Frontal cortex (tissue), 4 donors: ENCODE data around the gene TFF3. TPM values are rescaled to one million over a fixed set of nuclear protein-coding genes. Genes with fewer than 3 reads are reported as not detected.

Experiments used
- DNase-seq, 2 donors: peaks; one replicate each; pipeline ENCODE4 v3.0.0; 2012; ENCODE audit warnings: low spot score in 2 of 2
- FAIRE-seq: peaks from 2 replicates; lab custom pipeline; 2012; peaks lifted over from hg19 to GRCh38; lab: Jason Lieb, UNC
- total RNA-seq: library from RNA; depleted of rRNA; stranded (reverse); fragments of >200 nt; gene quantifications from one replicate; pipeline ENCODE4 v1.2.3, GENCODE V29; 2014
- donor health status: control.
- donor health status: control.
- donor health status: control.

TFF3 gene, protein sequence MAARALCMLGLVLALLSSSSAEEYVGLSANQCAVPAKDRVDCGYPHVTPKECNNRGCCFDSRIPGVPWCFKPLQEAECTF
- not detected for total RNA-seq

DNA sequence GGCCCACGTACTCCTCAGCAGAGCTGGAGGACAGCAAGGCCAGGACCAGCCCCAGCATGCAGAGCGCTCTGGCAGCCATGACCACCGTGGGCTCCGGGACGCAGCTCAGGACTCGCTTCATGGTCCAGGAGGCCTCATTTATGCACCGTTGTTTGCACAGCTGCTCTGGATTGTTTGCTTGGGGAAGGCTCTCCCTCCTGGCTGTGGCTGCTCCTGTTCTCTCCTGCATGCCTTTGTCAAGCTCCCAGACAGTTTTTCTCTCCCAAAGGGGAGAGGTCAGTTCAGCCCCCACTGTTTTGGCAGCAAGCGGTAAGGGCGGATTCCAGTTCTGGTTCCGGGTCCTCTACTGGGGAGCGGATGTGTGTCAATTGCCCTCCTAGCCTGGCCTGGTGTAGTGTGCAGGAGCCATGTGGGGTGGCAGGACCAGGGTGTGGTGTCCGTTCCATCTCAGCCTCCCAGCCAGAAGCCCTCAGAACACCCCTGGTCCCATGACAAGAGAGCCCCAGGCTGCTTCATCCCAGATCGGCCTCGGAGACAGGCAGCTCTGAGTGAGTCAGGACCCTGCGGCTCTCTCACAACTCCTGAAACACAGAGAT, at the start of gene TFF3:
TSS of gene TFF3 (minus strand) at position 114 of the 596 bp plus-strand sequence. CDS start at position 79, 35 bp downstream.
- DNase-seq (no peak), FAIRE-seq (no peak)

DNA sequence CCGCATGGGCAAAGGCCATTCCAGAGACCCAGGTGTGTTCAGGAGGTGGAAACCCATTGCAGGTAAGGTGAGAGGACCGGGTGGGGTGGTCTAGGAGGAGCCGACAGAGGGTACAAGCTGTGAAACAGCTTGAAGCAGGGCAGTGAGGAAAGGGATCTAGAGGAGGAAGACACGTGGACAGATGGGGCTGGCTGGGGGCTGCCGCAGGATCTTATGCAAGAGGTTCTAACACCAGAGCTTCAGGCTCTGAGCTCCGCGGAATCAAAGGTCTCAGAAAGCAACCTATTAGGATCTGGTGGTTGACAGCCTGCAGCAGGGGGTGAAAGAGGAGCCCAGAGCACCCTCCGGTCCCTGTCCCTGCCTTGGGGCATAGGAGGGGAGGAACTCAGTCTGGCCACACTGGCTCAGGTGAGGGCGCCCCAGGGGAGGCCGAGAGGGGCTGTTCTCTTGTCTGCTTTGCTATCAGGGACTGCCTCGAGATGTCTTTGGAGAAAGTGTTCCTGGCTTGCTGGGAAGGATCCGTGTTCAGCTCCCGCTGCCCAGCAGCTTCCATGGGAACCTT, 49.2 kb upstream of the TFF3 start:
- FAIRE-seq, result no peak
- DNase-seq, result no peak

DNA sequence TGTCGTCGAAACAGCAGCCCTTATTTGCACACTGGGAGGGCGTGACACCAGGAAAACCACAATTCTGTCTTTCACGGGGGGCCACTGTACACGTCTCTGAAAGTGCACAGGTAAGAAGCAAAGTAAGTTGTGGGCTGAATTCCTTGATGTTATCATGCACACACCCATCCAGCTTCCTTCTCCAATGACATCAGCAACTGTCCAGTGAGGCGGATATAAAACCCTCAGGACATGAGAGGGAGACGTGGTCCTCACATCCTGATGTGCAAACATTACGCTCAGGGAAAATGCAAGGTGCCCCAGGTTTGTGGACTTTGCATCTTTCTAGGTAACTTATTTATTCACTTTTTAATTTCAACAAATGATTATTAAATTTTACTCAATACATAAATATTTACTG, 48.1 kb upstream of the TFF3 start:
- FAIRE-seq, result no peak
- no peak for DNase-seq

DNA sequence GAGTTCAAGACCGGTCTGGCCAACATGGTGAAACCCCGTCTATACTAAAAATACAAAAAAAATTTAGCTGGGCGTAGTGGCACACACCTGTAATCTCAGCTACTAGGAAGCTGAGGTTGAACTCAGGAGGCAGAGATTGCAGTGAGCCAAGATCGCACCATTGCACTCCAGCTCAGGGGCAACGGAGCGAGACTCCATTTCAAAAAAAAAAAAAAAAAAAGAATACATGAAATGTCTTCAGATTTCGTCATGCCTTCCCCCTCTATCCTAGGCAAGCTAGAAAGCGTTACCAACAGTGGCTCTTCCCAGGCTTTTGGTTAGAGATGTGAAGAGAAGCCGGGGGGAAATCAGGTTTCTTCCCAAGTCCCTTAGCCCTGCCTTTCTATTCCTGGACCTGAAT, 47.5 kb upstream of the TFF3 start:
- FAIRE-seq, result no peak
- no peak for DNase-seq

DNA sequence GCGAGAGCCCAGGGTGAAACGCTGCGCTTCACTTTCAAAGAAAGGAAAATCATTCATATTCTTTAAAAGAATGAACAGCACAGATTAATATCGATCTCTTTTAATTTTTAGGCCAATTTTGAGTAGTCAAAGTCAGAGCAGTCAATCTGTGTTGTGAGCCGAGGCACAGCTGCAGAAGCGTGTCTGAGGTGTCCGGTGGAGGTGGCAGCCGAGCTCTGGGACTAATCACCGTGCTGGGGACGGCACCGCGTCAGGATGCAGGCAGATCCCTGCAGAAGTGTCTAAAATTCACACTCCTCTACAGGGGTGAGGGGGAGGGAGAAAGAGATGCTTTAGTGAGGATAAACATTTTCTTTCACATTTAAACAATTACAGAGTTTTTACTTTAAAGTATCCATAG, 47.0 kb upstream of the TFF3 start:
- no peak for DNase-seq
- FAIRE-seq, result no peak

DNA sequence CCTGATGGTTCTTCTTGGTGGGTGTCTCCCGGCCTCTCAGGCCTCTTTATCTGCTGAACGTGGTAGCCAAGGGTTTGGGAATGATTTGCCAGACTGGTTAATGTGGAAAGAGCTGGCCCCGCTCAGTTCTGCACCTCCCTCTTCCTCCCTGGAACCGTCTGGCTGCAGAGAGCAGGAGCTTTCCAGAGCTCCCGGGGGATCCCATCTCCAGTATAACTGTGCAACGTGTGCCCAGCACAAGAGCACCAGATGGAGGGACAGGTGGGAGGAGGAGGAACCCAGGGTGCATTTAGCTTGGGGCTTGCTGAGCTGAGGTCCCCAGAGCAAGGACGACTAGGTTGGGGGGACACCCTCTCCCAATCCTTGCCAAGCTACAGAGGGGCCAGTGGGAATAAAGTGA, 46.1 kb upstream of the TFF3 start:
- FAIRE-seq (no peak), DNase-seq (no peak)

DNA sequence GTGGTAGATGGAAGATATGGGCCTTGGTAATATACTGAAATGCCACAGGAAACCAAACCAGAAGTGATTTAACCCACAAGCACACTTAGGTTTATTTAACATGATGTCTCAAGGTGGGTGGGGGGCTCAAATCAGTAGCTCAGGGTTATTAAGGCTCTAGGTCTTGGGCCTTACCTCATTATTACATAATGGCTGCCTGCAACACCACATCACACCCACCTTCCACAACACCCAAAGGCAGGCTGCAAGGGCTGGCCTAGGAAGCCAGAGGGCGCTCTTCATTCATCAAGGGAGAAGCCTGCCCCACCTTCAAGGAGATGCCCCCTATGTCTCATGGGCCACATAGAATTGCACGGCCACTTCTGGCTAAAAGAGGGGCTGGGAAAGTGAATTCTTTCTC, 45.1 kb upstream of the TFF3 start:
- FAIRE-seq, result no peak

DNA sequence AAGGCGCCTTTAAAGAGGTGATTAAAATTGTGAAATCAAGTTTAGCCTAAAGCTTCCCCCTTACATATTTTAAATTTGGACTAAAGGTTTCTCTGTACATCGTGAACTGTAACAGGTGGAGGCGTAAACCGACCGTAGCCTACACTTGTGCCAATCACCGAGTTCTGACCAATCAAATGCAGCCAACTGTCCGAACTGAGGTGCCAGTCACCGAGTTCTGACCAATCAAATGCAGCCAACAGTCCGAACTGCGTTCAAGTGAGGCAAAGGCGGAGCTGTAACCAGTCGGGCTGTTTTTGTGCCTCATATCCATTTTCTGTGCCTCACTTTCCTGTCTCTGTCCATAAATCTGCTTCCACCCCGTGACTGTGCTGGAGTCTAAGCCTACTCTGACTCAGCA, 43.7 kb upstream of the TFF3 start:
- FAIRE-seq, result no peak
- DNase-seq, result no peak

More for the DNA sequence above, 45.1 kb upstream of the TFF3 start:
- no peak for DNase-seq

DNA sequence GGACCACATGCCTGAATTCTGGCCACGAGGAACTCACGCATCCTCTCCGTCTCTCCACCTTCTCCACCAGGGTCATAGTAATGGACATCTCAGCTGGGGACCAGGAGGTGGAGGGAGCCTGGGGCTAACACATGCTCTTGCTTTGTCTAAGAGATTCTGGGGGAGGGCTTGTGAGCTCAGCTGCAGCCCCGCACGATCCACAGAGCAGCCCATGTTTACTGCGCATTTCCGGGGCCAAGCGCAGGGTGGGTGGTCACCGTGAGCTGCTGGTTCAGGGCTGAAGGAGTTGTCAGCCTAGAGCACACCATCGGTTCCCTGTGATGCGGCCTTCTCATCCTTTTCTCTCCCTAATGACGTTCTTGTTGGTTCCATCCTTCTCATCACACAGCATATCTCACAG, 43.1 kb upstream of the TFF3 start:
- DNase-seq, result no peak
- no peak for FAIRE-seq

DNA sequence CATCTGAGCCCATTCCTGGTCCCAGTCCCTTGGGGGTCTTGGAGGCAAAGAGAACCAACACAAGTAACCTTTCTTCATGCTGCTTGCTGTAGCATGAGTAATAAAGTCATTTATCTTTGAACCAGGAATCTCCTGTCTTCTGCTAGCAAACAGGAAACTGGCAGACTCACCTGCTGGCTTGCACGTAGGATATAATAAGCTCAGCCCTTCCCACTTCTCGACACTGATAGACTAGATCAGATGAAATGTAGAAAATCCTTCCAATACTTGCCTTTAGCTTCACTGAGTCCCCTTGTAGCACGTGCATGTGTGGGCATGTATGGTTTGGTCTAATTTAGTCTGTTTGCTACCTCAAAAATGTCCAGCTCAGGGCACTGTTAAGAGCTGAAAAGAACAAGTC, 42.1 kb upstream of the TFF3 start:
- FAIRE-seq, result no peak
- DNase-seq, result no peak

DNA sequence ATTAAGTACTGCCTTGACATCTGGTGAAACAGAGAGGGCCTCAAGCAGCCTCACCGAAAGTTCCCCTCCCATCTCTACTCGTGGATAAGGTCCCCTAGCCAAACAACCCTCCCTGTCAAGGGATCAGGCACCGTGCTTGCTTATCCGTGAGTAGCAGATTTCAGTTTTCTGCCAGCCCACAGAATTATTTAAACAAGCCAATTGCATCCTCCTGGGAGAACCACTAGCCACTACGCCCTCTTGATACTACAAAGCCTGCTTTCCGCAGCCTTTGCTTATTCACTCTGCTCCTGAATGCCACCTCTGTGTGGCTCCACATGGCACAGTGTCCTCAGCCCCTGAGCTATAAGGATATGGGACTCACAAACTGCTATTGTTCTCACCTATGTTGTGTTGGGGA, 41.4 kb upstream of the TFF3 start:
- no peak for FAIRE-seq
- DNase-seq, result no peak

DNA sequence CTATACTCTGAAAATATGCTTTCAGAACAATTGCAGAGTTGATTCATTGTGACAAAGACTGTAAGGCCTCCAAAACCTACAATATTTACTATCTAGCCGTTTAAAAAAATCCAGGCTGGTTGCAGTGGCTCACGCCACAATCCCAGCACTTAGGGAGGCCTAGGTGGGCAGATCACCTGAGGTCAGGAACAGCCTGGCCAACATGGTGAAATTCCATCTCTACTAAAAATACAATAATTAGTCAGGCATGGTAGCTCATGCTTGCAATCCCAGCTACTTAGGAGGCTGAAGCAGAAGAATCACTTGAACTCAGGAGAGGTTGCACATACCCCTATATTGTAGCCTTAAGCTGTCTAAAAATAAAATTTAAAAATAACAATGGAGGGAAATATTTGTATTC, 40.8 kb upstream of the TFF3 start:
- no peak for DNase-seq
- FAIRE-seq, result no peak

DNA sequence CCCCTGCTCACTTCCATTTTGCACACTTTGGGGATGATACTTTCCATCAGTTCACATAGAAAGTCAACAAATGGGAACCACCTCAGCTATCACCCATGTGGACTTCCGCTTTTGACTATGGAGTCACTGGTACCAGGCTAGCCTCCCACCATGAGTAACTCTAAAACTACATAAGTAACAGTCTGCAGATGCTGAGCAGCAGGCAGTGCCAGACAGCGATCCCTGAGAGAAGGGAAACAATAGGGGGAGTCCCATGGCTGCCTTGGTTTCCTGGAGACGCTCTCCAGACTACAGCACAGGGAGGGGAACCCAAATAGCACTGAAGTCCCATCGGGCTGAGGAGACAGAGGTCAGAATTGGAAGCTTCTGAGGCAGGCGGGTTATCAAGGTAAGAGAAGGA, 38.4 kb upstream of the TFF3 start:
- no peak for FAIRE-seq
- DNase-seq, result no peak

DNA sequence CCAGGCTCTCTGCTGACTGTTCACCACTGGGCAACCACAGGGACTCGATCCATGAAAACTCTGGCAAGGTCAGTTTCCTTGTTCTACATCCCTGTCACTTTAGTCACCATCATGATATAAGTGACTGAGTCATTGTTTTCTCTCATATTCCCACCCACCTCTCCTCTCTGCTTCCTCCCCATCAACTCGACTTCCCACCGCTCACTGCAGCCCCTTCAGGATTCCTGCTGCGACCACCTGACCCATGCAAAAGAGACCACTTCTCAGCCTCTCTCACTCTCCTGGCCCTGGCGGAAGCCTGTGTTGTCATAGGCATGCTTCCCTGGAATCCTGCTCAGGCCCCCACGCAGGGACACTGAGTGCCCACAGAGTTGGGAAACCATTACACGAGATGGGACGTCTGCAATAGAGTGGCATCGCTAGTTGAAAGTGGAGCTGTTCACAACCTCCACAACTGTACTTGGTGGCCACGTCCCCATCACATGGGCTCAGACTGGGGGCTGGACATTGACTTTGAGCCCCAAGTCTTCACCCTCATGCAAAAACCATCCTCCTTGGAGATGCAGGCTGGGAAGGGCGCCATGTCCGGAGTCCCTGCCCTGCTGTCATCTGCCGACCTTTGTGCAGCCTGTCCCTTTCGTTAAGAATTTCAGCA, 37.4 kb upstream of the TFF3 start:
- no peak for DNase-seq
- FAIRE-seq, result no peak

DNA sequence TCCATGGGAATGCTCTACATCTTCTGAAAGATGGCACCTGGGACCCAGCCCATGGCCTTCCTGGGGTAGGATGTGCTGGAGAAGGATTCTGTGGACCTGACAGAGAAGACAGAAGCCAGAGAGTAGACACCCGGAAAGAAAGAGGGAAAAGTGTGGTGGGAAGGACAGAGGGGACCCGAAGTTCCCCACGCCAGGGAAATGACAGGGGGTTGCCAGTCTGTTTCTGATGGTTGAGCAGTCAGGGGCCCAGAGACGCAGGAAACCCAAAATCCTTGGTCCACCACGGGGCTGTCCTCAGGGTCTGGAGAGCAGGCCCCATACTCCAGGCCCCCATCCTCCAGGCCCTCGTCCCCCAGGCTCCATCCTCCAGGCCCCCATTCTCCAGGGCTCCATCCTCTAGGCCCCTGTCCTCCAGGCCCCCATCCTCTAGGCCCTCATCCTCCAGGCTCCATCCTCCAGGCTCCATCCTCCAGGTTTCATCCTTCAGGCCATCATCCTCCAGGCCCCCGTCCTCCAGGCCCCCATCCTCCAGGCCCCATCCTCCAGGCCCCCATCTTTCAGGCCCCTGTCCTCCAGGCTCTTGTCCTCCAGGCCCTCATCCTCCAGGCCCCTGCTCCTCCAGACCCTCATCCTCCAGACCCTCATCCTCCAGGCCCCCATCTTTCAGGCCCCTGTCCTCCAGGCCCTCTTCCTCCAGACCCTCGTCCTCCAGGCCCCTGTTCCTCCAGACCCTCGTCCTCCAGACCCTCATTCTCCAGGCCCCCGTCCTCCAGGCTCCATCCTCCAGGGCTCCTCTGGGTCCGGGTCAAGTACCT, 36.6 kb upstream of the TFF3 start:
- DNase-seq (no peak), FAIRE-seq (no peak)

DNA sequence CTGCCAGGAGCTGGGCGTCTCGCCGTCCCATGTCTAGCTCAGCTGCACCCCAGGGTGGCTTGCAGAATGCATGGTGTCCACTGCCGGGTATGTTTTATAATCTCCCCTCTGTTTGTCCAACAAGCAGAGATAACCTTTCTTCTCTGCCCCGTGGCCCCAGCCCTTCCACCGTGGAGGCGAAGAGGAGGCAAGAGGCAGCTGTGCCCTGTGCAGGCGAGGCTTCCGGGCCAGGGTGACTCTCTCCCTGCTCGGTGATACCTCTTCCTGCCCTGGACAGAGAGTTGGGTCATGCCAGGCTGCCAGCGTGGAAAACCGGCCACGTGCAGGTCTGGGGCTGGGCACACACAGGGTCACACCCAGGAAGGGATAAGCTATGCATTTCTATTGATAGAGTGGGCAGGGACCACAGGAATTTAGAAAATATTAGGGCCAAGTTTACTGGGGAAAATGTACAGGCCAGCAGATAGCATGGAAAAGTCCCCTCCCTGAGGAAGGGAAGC, 35.8 kb upstream of the TFF3 start, which contains the start of gene TFF2:
TSS of gene TFF2 (minus strand) at position 68 of the 500 bp plus-strand sequence. CDS start at position 31, 37 bp downstream.
- DNase-seq (no peak), FAIRE-seq (no peak)

DNA sequence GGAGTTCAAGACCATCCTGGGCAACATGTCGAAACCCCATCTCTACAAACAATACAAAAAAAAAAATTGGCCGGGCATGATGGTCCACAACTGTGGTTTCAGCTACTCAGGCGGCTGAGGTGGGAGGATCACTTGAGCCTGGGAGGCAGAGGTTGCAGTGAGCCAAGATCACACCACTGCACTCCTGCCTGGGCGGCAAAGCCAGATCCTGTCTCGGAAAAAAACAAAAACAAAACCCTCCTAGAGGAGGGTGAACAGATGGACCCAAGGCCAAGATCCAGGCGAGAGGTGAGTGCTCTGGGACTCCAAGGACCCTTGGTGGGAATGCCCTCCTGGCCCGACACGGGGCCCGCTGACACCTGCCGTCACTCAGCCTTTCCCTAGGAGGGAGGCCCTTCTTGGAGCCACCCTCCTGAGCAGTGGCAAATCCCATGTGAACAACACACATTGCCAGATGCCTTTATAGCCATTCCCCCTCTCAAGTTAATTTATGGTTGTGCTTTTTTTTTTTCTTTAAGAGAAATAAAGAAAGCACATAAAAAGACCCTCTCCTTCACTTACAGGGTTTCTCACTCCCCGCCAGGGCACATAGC, 35.2 kb upstream of the TFF3 start:
- FAIRE-seq (no peak), DNase-seq (no peak)

DNA sequence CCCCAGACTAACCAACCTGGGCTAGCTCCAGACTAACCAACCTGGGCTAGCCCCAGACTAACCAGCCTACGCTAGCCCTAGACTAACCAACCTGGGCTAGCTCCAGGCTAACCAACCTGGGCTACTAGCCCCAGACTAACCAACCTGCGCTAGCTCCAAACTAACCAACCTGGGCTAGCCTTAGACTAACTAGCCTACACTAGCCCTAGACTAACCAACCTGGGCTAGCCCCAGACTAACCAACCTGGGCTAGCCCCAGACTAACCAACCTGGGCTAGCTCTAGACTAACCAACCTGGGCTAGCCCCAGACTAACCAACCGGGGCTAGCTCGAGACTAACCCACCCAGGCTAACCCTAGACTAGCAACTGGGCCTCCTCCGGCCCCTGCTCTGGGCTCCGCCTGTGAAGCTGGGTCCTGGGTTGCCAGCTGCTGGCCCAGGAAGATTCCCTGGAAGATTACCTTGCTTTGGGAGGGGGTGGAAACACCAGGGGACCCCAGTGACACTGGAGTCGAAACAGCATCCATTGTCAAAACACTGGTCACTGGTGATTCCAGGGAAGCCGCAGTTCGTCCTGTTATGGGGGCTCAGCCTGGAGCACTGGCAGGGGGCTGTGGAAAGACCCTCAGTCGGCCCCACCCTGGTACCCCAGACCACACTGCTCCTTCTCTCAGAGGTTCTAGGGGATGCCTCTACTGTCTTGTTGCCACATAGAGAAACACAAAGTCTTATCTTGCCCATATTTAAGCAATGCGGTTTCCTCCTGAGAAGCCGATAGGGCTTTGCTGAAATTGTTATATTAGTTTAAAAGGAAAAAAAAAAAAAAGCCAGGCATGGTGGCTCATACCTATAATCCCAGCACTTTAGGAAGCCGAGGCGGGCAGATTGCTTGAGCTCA, 34.5 kb upstream of the TFF3 start:
- FAIRE-seq (no peak), DNase-seq (no peak)

DNA sequence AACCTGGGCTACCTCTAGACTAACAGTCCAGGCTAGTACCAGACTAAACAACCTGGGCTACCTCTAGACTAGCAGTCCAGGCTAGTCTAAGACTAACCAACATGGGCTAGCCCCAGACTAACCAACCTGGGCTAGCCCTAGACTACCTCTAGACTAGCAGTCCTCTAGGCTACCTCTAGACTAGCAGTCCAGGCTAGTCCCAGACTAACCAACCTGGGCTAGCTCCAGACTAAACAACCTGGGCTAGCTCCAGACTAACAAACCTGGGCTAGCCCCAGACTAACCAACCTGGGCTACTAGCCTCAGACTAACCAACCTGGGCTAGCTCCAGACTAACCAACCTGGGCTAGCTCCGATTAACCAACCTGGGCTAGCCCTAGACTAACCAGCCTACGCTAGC, 33.6 kb upstream of the TFF3 start:
- FAIRE-seq, result no peak
- DNase-seq, result no peak
